ENCODE results near the gene FBXO42. TPM values are rescaled to one million over a fixed set of nuclear protein-coding genes. Genes with fewer than 3 reads are reported as not detected.

FBXO42 gene
- total RNA-seq, 4 donors from 2014 or later = 40.1 to 68.3 (median 58.1) TPM

DNA sequence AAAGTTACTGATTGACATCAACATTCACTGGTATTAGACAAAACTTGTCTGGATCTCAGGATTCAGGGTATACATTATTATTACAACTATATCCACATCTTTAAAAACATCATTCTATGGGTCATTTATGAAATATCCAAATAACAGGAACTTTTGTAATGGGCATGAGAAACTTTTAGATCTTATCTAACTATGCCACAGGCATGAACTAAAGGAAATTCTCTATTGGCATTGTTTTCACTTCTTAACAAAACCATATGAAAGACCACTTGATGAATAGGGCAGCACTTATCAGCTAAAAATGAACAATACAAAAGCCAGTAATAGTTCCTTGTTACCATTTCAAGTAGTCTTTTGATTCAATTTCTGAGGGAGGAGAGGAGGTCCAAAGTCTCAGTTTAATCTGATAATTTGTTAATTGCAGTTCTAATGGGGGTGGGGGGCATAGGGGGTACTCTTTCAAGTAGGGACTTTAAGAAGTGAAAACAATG lies 84.5 kb downstream of the FBXO42 start:
- H3K4me3 ChIP-seq (ENCODE audit: low read depth, poor library complexity, severe bottlenecking) = no peak overlapping the region
- TF ChIP-seq, protein P1, sequence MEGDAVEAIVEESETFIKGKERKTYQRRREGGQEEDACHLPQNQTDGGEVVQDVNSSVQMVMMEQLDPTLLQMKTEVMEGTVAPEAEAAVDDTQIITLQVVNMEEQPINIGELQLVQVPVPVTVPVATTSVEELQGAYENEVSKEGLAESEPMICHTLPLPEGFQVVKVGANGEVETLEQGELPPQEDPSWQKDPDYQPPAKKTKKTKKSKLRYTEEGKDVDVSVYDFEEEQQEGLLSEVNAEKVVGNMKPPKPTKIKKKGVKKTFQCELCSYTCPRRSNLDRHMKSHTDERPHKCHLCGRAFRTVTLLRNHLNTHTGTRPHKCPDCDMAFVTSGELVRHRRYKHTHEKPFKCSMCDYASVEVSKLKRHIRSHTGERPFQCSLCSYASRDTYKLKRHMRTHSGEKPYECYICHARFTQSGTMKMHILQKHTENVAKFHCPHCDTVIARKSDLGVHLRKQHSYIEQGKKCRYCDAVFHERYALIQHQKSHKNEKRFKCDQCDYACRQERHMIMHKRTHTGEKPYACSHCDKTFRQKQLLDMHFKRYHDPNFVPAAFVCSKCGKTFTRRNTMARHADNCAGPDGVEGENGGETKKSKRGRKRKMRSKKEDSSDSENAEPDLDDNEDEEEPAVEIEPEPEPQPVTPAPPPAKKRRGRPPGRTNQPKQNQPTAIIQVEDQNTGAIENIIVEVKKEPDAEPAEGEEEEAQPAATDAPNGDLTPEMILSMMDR (IDR thresholded peaks at IDR 0.05) = no peak
- TF ChIP-seq POLR2A (IDR thresholded peaks at IDR 0.05) = no peak
- intact Hi-C loops (cut with DNase I; ENCODE audit: low total_unique reads) = no loop called here
- DNase-seq (ENCODE audit: low spot score in 2 of 2) = no peak

DNA sequence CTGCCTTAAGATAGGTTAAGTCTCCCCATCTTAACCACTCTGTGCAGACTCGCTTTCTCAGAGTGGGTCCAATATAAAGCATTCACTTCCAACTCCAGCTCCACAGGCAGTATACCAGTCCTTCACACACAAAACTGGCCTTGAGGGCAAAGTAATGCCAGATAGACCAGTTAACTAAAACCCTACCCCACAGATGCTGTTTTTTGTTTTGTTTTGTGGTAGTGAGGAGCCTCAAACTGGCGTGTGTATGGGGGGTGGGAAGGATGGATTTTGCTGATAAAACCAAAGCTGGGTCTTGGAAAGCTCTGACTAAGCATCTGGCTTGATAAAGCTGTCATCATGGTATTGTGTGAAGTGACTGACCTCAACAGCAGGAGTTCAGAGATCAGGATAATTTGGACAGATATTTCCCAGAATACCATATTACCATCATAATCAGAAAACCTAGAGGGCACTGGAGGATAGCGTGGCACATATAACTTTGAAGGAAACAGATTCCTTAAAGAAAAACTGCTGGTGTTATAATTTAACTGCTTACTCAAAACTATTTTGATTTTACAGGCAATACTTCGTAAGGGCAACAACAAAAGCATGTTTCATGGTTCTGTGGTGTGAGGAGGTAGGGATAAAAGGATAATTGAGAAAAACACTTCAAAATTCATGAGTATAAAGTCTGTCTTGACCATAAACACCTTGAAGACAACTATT lies 85.7 kb downstream of the FBXO42 start:
- peak in 1 of 2 donors; percentile 28 for DNase-seq (ENCODE audit: low spot score in 2 of 2)
- WGBS, 2 donors = 83 to 89% methylated on average over 4 of the region's 4 CpGs
- intact Hi-C loops (cut with DNase I; ENCODE audit: low total_unique reads) = no loop called here
- no peak overlapping the region for H3K4me3 ChIP-seq (ENCODE audit: low read depth, poor library complexity, severe bottlenecking)
- TF ChIP-seq POLR2A (IDR thresholded peaks at IDR 0.05) = no peak
- TF ChIP-seq, protein P1 (IDR thresholded peaks at IDR 0.05) = no peak

- intact Hi-C loops (cut with DNase I; ENCODE audit: low total_unique reads) = no loop called here
- WGBS, 2 donors = 85 to 88% methylated on average over 1 of the region's 1 CpG
- H3K4me3 ChIP-seq (ENCODE audit: low read depth, poor library complexity, severe bottlenecking) = no peak overlapping the region
- no peak for TF ChIP-seq POLR2A (IDR thresholded peaks at IDR 0.05)
- TF ChIP-seq, protein P1 (IDR thresholded peaks at IDR 0.05) = no peak
- DNase-seq (ENCODE audit: low spot score in 2 of 2) = no peak
Observed at GRCh38 chr1:16262067-16262466, 90.2 kb downstream of the FBXO42 start.

DNA sequence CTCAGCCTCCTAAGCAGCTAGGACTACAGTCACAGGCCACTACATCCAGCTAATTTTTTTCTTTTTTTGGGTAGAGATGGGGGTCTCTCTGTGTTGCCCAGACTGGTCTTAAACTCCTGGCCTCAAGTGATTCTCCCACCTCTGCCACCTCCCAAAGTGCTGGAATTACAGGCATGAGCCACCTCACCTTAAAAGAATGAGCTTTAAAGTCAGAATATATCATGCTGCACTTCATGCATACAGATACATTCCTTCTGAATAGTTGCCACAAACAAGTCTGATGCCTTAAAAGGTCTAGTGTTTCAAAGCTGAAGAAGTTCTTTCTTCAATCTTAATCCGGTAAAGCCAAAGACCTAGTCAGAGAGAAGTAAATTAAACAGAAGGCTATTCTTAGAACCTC lies 91.5 kb downstream of the FBXO42 start:
- intact Hi-C loops (cut with DNase I; ENCODE audit: low total_unique reads) = no loop called here

DNA sequence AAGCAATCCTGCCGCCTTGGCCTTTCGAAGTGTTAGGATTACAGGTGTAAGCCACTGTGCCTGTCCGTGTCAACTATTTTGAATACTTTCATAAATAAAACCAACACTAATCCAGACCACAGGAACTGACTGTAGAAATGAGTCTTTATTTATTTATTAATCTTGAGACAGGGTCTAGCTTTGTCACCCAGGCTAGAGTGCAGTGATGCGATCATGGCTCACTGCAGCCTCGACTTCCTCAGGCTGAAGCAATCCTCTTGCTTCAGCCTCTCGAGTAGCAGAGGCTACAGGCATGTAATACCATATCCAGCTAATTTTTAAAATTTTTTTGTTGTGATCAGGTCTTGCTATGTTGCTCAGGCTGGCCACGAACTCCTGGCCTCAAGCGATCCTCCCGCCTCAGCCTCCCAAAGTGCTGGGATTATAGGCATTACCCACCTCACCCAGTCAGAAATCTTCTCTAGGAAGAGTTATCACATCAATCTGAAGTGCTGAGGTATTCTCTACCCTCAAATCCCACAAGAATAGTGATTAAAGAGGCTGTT lies 93.6 kb downstream of the FBXO42 start:
- intact Hi-C loops (cut with DNase I; ENCODE audit: low total_unique reads) = no loop called here
- WGBS, 2 donors = 96% methylated on average over 9 of the region's 9 CpGs

More for the DNA sequence above, 91.5 kb downstream of the FBXO42 start:
- no peak for DNase-seq (ENCODE audit: low spot score in 2 of 2)
- no peak overlapping the region for H3K4me3 ChIP-seq (ENCODE audit: low read depth, poor library complexity, severe bottlenecking)
- 94% methylated on average over 1 of the region's 1 CpG for WGBS, 2 donors
- no peak for TF ChIP-seq POLR2A (IDR thresholded peaks at IDR 0.05)
- TF ChIP-seq, protein P1 (IDR thresholded peaks at IDR 0.05) = no peak

More for the DNA sequence above, 93.6 kb downstream of the FBXO42 start:
- TF ChIP-seq, protein P1 (IDR thresholded peaks at IDR 0.05) = no peak
- no peak for TF ChIP-seq POLR2A (IDR thresholded peaks at IDR 0.05)
- H3K4me3 ChIP-seq (ENCODE audit: low read depth, poor library complexity, severe bottlenecking) = no peak overlapping the region
- peak in 1 of 2 donors; percentile 25 for DNase-seq (ENCODE audit: low spot score in 2 of 2)
